GM10266 (cell line): ENCODE measurements around the gene WASHC2A.
"Not testable (repeated sequence)": the region's sequence is repeated elsewhere in the genome, so short reads cannot be mapped to it uniquely, and the experiment has no call there.

Source experiments
- DNase-seq: peaks from one replicate; pipeline ENCODE4 v3.0.0; 2012; ENCODE audit errors: extremely low spot score
- TF ChIP-seq, protein P1 (sequence below): IDR thresholded peaks from 2 replicates; pipeline ENCODE4 v1.5.1; 2012; ENCODE audit warnings: mild to moderate bottlenecking, low read depth; ENCODE audit not compliant: control insufficient read depth, insufficient read depth; ENCODE audit errors: missing control alignments

WASHC2A gene, protein sequence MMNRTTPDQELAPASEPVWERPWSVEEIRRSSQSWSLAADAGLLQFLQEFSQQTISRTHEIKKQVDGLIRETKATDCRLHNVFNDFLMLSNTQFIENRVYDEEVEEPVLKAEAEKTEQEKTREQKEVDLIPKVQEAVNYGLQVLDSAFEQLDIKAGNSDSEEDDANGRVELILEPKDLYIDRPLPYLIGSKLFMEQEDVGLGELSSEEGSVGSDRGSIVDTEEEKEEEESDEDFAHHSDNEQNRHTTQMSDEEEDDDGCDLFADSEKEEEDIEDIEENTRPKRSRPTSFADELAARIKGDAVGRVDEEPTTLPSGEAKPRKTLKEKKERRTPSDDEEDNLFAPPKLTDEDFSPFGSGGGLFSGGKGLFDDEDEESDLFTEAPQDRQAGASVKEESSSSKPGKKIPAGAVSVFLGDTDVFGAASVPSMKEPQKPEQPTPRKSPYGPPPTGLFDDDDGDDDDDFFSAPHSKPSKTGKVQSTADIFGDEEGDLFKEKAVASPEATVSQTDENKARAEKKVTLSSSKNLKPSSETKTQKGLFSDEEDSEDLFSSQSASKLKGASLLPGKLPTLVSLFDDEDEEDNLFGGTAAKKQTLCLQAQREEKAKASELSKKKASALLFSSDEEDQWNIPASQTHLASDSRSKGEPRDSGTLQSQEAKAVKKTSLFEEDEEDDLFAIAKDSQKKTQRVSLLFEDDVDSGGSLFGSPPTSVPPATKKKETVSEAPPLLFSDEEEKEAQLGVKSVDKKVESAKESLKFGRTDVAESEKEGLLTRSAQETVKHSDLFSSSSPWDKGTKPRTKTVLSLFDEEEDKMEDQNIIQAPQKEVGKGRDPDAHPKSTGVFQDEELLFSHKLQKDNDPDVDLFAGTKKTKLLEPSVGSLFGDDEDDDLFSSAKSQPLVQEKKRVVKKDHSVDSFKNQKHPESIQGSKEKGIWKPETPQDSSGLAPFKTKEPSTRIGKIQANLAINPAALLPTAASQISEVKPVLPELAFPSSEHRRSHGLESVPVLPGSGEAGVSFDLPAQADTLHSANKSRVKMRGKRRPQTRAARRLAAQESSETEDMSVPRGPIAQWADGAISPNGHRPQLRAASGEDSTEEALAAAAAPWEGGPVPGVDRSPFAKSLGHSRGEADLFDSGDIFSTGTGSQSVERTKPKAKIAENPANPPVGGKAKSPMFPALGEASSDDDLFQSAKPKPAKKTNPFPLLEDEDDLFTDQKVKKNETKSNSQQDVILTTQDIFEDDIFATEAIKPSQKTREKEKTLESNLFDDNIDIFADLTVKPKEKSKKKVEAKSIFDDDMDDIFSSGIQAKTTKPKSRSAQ (N-terminal part only)

DNA sequence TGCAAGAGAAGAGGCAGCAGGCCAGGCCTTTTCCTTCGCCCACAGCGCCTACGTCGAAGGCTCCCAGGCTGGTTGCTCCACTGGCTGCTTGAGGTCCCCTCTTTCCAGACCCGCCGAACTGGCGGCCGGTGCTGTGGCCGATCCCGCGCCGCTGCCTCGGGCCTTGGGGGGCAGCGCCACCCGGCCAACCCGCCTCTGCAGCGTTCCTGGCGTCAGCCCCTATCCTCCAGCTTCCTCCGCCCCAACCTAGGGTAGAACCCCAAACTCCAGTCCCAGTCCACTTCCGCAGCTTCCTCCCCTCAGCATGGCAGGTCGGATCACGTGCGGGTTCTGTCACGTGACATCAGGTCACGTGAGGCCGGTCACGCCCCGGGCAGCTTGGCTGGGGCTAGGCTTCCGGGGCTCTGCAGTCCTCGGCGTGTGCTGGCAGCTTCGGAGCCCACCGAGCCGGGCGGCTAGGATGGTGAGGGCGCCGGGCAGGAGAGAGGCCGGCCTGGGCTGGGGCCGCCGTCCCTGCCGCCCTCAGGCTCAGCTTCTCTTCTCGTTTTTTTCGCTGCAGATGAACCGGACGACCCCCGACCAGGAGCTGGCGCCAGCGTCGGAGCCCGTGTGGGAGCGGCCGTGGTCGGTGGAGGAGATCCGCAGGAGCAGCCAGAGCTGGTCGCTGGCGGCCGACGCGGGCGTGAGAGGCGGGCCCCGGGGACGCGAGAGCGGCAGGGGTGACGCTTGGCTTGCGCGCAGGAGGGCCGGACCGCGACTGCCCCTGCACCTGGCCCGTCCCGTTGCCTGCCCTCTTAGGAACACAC, at the start of gene WASHC2A:
Gene WASHC2A, plus strand, starts transcription at position 409 of the 806 bp plus-strand sequence. Its CDS starts 52 bp downstream, at position 461.
- DNase-seq, result peak; percentile 70

DNA sequence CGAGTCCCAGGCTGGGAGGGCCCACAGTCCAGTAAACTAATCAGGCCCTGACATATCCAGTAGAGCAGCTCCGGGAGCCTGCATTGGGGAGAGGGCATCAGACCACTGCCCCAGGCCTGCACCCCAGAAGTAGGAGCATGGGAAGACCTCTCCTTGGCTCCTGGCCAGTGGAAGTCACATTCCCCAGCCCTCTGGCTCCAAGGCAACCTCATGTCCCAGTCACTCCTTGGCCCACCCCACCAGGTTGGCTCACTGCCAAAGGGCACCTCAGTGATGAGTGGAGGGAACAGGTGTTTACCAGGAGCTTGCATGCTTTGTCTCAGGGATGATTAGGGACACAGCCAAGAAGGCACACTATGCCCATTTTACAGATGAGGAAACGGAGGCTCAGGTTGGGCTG, 48.5 kb upstream of the WASHC2A start:
- not testable (repeated sequence) for DNase-seq

DNA sequence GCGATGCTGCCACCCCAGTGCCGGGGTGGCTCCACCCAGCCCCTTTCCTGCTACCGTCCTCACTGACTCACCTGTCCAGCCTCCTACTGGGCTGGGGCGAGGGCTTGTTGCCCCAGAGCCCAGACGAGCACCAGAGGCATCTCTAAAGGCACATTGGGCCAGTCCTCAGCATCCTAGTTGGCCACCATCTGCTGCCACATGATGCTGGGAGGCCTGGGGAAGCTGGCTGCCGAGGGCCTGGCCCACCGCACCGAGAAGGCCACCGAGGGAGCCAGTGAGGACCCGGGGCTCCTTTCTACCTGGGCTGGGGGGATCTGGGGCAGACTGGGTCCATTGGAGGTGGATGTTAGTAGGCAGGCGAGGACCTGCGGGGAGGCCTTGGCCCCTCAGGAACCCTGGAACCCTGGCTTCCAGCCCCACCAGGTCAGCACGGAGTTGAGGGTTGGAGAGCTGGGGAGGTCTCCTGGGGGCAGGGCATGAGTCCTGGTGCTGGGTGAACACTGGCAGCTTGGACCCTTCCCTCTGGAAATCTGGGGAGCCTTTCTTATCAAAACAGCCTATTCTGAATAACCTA, 47.2 kb upstream of the WASHC2A start:
- not testable (repeated sequence) for DNase-seq

DNA sequence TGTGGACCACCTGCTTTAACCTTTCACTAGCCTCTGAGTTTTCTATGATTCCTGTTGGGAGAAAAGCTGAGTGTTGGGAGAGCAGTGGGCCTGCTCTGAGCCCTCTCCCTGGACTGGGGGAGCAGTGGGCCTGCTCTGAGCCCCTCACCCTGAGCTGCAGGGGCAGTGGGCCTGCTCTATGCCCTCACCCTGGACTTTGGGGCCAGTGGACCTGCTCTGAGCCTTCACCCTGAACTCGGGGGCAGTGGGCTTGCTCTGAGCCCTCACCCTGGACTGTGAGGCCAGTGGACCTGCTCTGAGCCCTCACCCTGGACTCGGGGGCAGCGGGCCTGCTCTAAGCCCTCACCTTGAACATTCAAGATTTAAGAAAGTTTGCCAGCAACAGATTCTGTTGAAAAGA, 46.1 kb upstream of the WASHC2A start:
- no peak for DNase-seq
- TF ChIP-seq, protein P1, sequence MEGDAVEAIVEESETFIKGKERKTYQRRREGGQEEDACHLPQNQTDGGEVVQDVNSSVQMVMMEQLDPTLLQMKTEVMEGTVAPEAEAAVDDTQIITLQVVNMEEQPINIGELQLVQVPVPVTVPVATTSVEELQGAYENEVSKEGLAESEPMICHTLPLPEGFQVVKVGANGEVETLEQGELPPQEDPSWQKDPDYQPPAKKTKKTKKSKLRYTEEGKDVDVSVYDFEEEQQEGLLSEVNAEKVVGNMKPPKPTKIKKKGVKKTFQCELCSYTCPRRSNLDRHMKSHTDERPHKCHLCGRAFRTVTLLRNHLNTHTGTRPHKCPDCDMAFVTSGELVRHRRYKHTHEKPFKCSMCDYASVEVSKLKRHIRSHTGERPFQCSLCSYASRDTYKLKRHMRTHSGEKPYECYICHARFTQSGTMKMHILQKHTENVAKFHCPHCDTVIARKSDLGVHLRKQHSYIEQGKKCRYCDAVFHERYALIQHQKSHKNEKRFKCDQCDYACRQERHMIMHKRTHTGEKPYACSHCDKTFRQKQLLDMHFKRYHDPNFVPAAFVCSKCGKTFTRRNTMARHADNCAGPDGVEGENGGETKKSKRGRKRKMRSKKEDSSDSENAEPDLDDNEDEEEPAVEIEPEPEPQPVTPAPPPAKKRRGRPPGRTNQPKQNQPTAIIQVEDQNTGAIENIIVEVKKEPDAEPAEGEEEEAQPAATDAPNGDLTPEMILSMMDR, result no peak

DNA sequence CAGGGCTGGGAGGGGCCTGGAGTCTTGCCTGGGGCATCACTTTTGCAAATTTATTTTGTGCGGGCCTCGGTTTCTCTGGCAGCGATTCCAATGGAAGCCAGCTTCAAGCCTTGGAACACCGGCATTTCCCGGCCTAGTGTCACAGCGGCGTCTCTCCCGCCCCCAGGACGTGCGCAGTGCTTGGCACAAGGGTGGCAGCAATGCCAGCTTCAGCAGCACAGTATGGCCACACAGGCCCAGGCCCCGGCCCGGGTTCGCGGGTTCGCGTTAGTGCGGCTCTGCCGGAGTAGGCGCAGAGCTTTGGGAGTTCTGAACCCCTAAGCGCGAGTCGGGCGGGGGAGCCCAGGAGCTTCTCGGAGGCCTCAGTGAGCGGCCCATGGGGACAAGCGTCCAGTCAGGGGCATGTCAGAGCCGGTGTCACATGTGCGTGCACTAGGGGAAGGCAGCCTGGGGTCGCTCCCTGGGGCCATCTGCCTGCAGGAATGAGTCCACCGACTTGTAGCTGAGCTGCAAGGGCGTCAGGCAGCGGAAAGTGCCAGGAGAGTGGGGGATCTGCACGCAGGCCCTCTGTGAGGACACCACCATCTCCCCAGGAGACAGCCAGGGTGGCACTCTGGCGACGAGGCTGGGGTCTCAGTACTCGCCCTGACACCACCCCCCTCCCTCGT, 42.9 kb upstream of the WASHC2A start:
- DNase-seq, result not testable (repeated sequence)

DNA sequence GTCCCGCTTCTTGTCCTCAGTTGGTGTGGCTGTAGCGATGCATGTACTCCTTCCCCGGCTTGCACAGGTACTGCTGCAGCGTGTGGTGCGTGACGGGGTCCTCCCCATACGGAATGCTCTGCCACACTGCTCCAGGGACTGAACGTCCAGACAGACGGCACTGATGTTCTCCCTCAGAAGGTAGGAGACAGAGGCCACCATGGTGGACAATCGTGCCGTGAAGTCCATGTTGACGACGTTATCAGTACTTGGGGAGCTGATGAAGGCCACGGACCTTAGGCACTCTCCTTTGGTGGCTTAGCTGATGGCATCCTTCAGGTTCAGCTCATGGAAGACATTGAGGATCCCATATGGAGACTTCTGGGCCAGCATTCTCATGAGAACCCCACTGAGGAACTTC, 42.1 kb upstream of the WASHC2A start:
- no peak for DNase-seq
- TF ChIP-seq, protein P1, result no peak

DNA sequence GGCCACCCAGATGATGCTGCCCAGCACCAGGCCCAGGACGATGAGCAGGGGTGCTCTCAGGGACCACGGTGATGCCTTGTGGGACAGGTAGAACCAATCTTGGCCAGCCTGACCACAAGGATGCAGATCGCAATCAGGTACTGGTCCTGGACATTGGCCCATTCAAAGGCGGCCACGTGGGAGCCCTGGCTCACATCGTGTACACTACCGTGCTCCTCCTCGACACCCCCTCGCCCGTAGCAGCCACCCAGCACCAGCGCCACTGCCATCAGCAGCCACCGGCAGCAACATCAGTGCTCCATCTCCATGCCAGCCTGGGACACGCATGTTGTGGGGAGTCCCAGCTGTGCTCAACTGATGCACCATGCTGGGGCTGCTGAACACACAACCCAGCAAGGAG, 40.6 kb upstream of the WASHC2A start:
- TF ChIP-seq, protein P1, result no peak
- no peak for DNase-seq

DNA sequence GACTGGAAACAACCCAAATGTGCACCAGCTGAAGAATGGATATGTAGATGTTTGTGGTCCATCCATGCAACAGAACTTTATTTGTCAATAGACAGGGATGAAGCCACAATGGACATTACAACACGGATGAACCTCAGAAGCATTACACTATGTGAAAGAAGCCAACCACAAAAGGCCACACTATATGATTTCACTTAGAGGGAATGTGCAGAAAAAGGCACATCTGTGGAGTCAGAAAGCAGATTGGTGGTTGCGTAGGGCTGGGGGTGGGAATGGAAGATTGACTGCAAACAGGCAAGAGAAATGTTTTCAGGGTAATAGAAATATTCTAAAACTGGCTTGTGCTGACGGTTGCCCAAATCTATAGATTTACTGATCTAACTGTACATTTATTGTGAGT, 34.3 kb upstream of the WASHC2A start:
- DNase-seq, result no peak
- TF ChIP-seq, protein P1, result no peak

DNA sequence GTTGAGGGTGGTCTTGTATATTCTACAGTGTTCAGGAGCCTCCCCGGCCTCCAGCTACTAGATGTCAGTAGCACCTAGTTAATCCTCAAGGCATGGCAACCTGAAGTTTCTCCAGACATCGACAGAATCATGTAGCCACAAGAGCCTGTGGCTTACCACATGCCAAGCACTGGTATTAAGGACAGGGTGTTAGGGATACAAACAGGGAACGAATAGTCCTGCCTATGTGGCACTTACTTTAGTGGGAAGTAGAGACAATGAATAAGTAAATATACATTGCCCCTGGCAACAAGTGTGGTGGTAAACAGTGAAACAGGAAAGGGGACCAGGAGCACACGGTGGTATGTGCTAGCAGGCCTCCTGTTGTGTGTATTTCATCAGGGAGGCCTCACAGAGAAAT, 32.4 kb upstream of the WASHC2A start:
- not testable (repeated sequence) for DNase-seq
